ENCODE data around the gene SSNA1.
A peak's percentile ranks its signal among the peaks of the same experiment; 100 is the strongest.

Gene SSNA1

GRCh38 chr9:137188490-137189296 lies at the start of gene SSNA1, which contains the start of gene ANAPC2:
Gene SSNA1 (plus strand): TSS chr9:137188676. CDS start chr9:137188727, 51 bp downstream.
Gene ANAPC2 (minus strand): TSS chr9:137188560. CDS start chr9:137188532, 28 bp downstream.
- DNase-seq (ENCODE audit: low spot score), result peak; percentile 88

GRCh38 chr9:137138722-137139467 lies 49.6 kb upstream of the SSNA1 start, which contains the start of gene GRIN1:
Gene GRIN1 (plus strand): TSS chr9:137139154. CDS start chr9:137139487, 333 bp downstream.
- DNase-seq (ENCODE audit: low spot score), result no peak

- no peak for DNase-seq (ENCODE audit: low spot score)
These were observed 48.9 kb upstream of the SSNA1 start for GRCh38 chr9:137139468-137140150.

GRCh38 chr9:137140151-137141012 lies 48.1 kb upstream of the SSNA1 start:
- DNase-seq (ENCODE audit: low spot score), result no peak

- no peak for DNase-seq (ENCODE audit: low spot score)
These were observed 47.2 kb upstream of the SSNA1 start for GRCh38 chr9:137141050-137141810.

- no peak for DNase-seq (ENCODE audit: low spot score)
These were observed 46.2 kb upstream of the SSNA1 start for GRCh38 chr9:137141976-137142936.

- DNase-seq (ENCODE audit: low spot score), result no peak
These were observed 45.0 kb upstream of the SSNA1 start for GRCh38 chr9:137143459-137143858.

GRCh38 chr9:137145731-137146526 lies 42.5 kb upstream of the SSNA1 start:
- DNase-seq (ENCODE audit: low spot score), result no peak

GRCh38 chr9:137146527-137146918 lies 42.0 kb upstream of the SSNA1 start:
- DNase-seq (ENCODE audit: low spot score), result no peak

GRCh38 chr9:137147091-137147792 lies 41.2 kb upstream of the SSNA1 start:
- no peak for DNase-seq (ENCODE audit: low spot score)

- DNase-seq (ENCODE audit: low spot score), result no peak
These were observed 40.7 kb upstream of the SSNA1 start for GRCh38 chr9:137147793-137148160.

GRCh38 chr9:137148242-137148641 lies 40.2 kb upstream of the SSNA1 start:
- no peak for DNase-seq (ENCODE audit: low spot score)

- DNase-seq (ENCODE audit: low spot score), result no peak
These were observed 39.8 kb upstream of the SSNA1 start for GRCh38 chr9:137148661-137149060.

- no peak for DNase-seq (ENCODE audit: low spot score)
These were observed 39.1 kb upstream of the SSNA1 start for GRCh38 chr9:137149363-137149762.

GRCh38 chr9:137149942-137150616 lies 38.4 kb upstream of the SSNA1 start:
- DNase-seq (ENCODE audit: low spot score), result no peak

- DNase-seq (ENCODE audit: low spot score), result peak; percentile 14
These were observed 37.6 kb upstream of the SSNA1 start for GRCh38 chr9:137150617-137151457.
